Nephron (organoid): ENCODE data around the gene TCAF1.
A peak's percentile ranks its signal among the peaks of the same experiment; 100 is the strongest.

Source experiments
- H3K27ac Mint-ChIP-seq, 3 experiments: 2 replicates each; pipeline ENCODE4 v1.8.0; 2020; ENCODE audit warnings: mixed read lengths in 3 of 3, mild to moderate bottlenecking in 2 of 3, moderate library complexity in 1 of 3
- H3K27me3 Mint-ChIP-seq: 2 replicates; pipeline ENCODE4 v1.8.0; 2021; ENCODE audit warnings: low read depth, mild to moderate bottlenecking, moderate library complexity, mixed read lengths
- H3K36me3 Mint-ChIP-seq: 2 replicates; pipeline ENCODE4 v1.8.0; 2020; ENCODE audit warnings: low read depth, mixed read lengths
- H3K4me1 Mint-ChIP-seq: 2 replicates; pipeline ENCODE4 v1.8.0; 2020; ENCODE audit warnings: mixed read lengths
- H3K4me3 Mint-ChIP-seq, 3 experiments: 2 replicates each; pipeline ENCODE4 v1.8.0; 2020; ENCODE audit warnings: mild to moderate bottlenecking in 3 of 3, mixed read lengths in 3 of 3, moderate library complexity in 2 of 3
- H3K9me3 Mint-ChIP-seq: 2 replicates; pipeline ENCODE4 v1.8.0; 2020; ENCODE audit warnings: mixed read lengths
- TF ChIP-seq, protein P1 (sequence below), 3 experiments: fragments of 200-600 bp; sonication (generic); IDR thresholded peaks; one replicate each; pipeline ENCODE4 v1.5.0; 2021; ENCODE audit warnings: antibody characterized with exemption in 3 of 3; ENCODE audit not compliant: unreplicated experiment in 3 of 3

Gene TCAF1

GRCh38 chr7:143906895-143907294 is 4.9 kb upstream of the TCAF1 start:
- no peak overlapping the region for H3K4me3 Mint-ChIP-seq
- peaks cover 34% of the 10 kb centered on the region for H3K4me1 Mint-ChIP-seq
- no peak overlapping the region for H3K27ac Mint-ChIP-seq
- H3K9me3 Mint-ChIP-seq, result no peaks in the 10 kb centered on the region
- H3K36me3 Mint-ChIP-seq, result no peaks in the 10 kb centered on the region
- H3K27me3 Mint-ChIP-seq, result peaks cover 4% of the 10 kb centered on the region
- TF ChIP-seq, protein P1, sequence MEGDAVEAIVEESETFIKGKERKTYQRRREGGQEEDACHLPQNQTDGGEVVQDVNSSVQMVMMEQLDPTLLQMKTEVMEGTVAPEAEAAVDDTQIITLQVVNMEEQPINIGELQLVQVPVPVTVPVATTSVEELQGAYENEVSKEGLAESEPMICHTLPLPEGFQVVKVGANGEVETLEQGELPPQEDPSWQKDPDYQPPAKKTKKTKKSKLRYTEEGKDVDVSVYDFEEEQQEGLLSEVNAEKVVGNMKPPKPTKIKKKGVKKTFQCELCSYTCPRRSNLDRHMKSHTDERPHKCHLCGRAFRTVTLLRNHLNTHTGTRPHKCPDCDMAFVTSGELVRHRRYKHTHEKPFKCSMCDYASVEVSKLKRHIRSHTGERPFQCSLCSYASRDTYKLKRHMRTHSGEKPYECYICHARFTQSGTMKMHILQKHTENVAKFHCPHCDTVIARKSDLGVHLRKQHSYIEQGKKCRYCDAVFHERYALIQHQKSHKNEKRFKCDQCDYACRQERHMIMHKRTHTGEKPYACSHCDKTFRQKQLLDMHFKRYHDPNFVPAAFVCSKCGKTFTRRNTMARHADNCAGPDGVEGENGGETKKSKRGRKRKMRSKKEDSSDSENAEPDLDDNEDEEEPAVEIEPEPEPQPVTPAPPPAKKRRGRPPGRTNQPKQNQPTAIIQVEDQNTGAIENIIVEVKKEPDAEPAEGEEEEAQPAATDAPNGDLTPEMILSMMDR (IDR thresholded peaks at IDR 0.05; ENCODE audit: unreplicated experiment in 3 of 3), result no peak

DNA sequence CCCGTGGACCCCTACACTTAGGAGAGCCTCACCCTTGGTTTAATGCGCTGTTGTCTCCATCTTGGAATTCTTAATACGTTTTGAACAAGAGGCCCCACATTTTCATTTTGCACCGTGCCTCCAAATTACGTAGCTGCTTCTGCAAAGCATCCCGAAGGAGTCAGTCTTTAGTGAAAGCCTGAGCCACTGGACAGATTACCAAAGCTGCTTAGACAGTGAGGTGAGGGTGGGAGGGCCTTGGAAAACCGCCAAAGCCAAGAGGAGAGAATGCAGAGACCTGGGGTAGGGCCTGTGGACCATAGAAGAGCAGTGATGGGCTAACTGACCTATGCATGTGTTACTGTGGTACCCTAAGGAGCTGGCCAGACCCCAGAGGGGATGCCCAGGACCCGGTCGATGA is 4.2 kb upstream of the TCAF1 start:
- Mint-ChIP-seq H3K27ac (peak overlapping the region; percentile 21 to 85 (median 43)), H3K4me3 (no peak overlapping the region), H3K36me3 (no peaks in the 10 kb centered on the region), H3K27me3 (peaks cover 2% of the 10 kb centered on the region), H3K9me3 (no peaks in the 10 kb centered on the region), H3K4me1 (peaks cover 40% of the 10 kb centered on the region)
- TF ChIP-seq, protein P1 (IDR thresholded peaks at IDR 0.05; ENCODE audit: unreplicated experiment in 3 of 3), result no peak

- H3K36me3 Mint-ChIP-seq, result no peaks in the 10 kb centered on the region
- H3K27ac Mint-ChIP-seq, result peak overlapping the region; percentile 85 to 97 (median 86)
- no peaks in the 10 kb centered on the region for H3K27me3 Mint-ChIP-seq
- TF ChIP-seq, protein P1 (IDR thresholded peaks at IDR 0.05; ENCODE audit: unreplicated experiment in 3 of 3), result no peak
- H3K4me3 Mint-ChIP-seq, result peak overlapping the region in 2 of 3 experiments; percentile 0 to 1
- no peaks in the 10 kb centered on the region for H3K9me3 Mint-ChIP-seq
- peaks cover 47% of the 10 kb centered on the region for H3K4me1 Mint-ChIP-seq
Observed at GRCh38 chr7:143905509-143905908, 3.5 kb upstream of the TCAF1 start.

DNA sequence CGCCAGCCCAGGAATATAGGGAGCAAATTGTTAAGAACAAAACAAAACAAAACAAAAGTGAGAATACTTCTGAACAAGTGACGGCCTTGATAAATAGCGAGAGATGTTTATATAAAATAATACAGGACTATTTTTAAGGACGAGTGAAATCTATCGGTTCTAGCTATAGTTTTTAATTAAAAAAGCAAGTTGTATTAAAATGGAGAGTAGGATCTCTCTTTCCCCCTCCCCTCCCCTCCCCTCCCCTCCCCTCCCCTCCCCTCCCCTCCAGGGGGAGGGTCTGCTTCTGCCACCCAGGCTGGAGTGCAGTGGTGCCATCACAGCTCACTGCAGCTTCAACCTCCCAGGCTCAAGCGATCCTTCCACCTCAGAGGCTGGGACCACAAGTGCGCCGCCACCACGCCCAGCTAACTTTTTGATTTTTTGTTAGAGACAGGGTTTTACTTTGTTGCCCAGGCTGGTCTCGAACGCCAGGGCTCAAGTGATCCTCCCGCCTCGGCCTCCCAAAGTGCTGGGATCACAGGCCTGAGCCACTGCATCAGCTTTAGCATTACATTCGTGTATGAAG is 440 bp upstream of the TCAF1 start:
- H3K27me3 Mint-ChIP-seq, result no peaks in the 10 kb centered on the region

DNA sequence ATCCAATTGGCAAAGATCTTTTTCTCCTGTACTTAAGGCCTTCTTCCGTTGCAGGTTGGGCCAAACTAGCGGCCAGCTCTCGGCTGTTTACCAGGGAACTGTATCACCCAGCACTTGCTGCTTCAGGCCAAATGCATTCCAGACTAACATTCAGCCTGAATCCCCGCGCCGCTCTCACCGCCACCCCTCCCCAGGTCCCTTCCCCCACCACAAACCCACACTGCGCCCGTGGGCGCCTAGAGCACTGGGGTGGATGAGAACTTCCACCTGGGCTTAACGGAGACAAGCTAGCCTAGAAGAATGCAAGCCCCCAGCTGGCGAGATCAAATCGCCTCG is 676 bp downstream of the TCAF1 start:
- TF ChIP-seq, protein P1 (IDR thresholded peaks at IDR 0.05; ENCODE audit: unreplicated experiment in 3 of 3), result no peak
- H3K9me3 Mint-ChIP-seq, result no peaks in the 10 kb centered on the region
- peaks cover 56% of the 10 kb centered on the region for H3K4me1 Mint-ChIP-seq
- no peaks in the 10 kb centered on the region for H3K27me3 Mint-ChIP-seq
- peak overlapping the region; percentile 91 to 97 (median 92) for H3K4me3 Mint-ChIP-seq
- H3K27ac Mint-ChIP-seq, result peak overlapping the region; percentile 94 to 99 (median 97)
- peaks cover 5% of the 10 kb centered on the region for H3K36me3 Mint-ChIP-seq

More for the DNA sequence above, 440 bp upstream of the TCAF1 start:
- H3K4me1 Mint-ChIP-seq, result peaks cover 56% of the 10 kb centered on the region
- no peaks in the 10 kb centered on the region for H3K9me3 Mint-ChIP-seq
- H3K36me3 Mint-ChIP-seq, result peaks cover 5% of the 10 kb centered on the region
- peak overlapping the region; percentile 94 to 99 (median 97) for H3K27ac Mint-ChIP-seq
- H3K4me3 Mint-ChIP-seq, result peak overlapping the region; percentile 91 to 97 (median 92)
- TF ChIP-seq, protein P1 (IDR thresholded peaks at IDR 0.05; ENCODE audit: unreplicated experiment in 3 of 3), result no peak

DNA sequence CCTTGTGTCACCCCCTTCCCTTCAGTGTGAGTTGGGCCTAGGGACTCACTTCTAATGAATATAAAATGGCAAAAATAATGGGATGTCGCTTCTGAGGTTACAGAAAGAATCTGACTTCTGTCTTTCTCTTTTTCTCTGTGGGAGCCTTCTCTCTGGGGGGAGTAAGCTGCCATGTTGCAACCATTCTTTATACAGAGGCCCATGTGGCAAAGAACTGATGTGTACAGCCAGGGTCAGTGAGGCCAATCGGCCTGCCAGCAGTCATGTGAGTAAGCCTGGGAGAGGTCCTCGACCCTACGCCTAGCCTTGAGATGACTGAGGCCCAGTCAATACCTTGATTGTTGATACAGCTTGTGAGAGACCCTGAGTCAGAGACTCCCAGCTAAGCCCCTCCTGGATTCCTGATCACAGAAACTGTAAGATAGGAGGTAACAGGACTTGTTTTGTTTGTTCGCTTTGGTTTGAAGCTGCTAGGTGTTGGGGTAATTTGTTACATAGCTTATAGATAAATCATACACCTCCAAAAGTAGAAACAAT is 1.7 kb downstream of the TCAF1 start:
- H3K9me3 Mint-ChIP-seq, result no peaks in the 10 kb centered on the region

More for the DNA sequence above, 1.7 kb downstream of the TCAF1 start:
- Mint-ChIP-seq H3K36me3 (peaks cover 5% of the 10 kb centered on the region), H3K27ac (peak overlapping the region; percentile 94 to 99 (median 97)), H3K27me3 (no peaks in the 10 kb centered on the region), H3K4me1 (peaks cover 51% of the 10 kb centered on the region), H3K4me3 (peak overlapping the region; percentile 91 to 97 (median 92))
- TF ChIP-seq, protein P1 (IDR thresholded peaks at IDR 0.05; ENCODE audit: unreplicated experiment in 3 of 3), result no peak
